SK-N-MC (cell line): ENCODE results near the gene ZNF346.

ENCODE experiments used
- EZH2 ChIP-seq: fragments of 200-600 bp; sonication (generic); IDR thresholded peaks from one replicate; pipeline ENCODE4 v1.6.1; 2017; ENCODE audit warnings: antibody characterized with exemption
- FOXP2 ChIP-seq: optimal IDR thresholded peaks from 2 replicates; pipeline ENCODE3; 2011; ENCODE audit warnings: mild to moderate bottlenecking, moderate library complexity; ENCODE audit not compliant: insufficient read depth; ENCODE audit errors: extremely low read length, control extremely low read depth
- POLR2AphosphoS5 ChIP-seq: IDR thresholded peaks from 2 replicates; pipeline ENCODE4 v1.6.1; 2012; ENCODE audit warnings: mild to moderate bottlenecking, low read depth, low read length, borderline replicate concordance

DNA sequence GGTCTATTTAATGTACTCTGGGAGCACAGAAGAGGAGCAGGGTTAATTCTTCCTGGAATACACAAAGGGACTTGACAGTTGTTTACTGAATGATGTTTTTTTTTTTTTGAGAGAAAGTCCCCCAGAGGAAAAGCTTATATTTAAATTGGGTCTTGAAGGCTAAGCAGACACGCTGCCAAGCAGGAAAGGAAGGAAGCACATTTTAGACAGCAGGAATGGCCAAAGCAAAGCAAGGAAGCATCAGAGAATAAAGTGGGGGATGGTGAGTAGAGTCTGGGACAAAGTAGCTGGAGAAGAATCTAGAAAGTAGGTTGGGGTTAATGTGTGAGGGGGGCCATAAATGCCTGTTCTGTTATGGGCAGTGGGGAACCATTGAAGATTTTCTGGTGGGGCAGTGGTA lies 21.5 kb downstream of the ZNF346 start:
- TF ChIP-seq EZH2: no peak
- no peak for TF ChIP-seq POLR2AphosphoS5
- TF ChIP-seq FOXP2: no peak
